HepG2 (cell line): ENCODE results near the gene TNNI2. TPM values are rescaled to one million over a fixed set of nuclear protein-coding genes. Genes with fewer than 3 reads are reported as not detected.

Source experiments
- ARNTL ChIP-seq: sonication (generic); formaldehyde crosslinking; IDR thresholded peaks from 2 replicates; pipeline ENCODE4 v1.4.0; 2020; ENCODE audit warnings: mild to moderate bottlenecking, missing genetic modification reagents
- ATAD3A ChIP-seq: sonication (generic); formaldehyde crosslinking; IDR thresholded peaks from 2 replicates; pipeline ENCODE4 v1.4.0; 2020; ENCODE audit warnings: missing genetic modification reagents
- EZH2 ChIP-seq: conservative IDR thresholded peaks from 2 replicates; pipeline ENCODE4 v1.6.1; 2012; ENCODE audit warnings: mild to moderate bottlenecking, low read depth, low read length, moderate library complexity
- FOSL1 ChIP-seq: sonication (generic); formaldehyde crosslinking; IDR thresholded peaks from 2 replicates; pipeline ENCODE4 v1.9.0; 2021; ENCODE audit warnings: missing genetic modification reagents, borderline replicate concordance
- GATAD2A ChIP-seq: IDR thresholded peaks from 2 replicates; pipeline ENCODE4 v1.6.1; 2016
- KLF11 ChIP-seq: IDR thresholded peaks from 2 replicates; pipeline ENCODE4 v1.6.1; 2016; ENCODE audit warnings: missing compliant biosample characterization
- KMT2B ChIP-seq: IDR thresholded peaks from 2 replicates; pipeline ENCODE4 v1.6.1; 2016; ENCODE audit warnings: missing genetic modification reagents, missing compliant biosample characterization
- MEF2D ChIP-seq: sonication (generic); formaldehyde crosslinking; IDR thresholded peaks from 2 replicates; pipeline ENCODE4 v1.5.1; 2020; ENCODE audit warnings: mild to moderate bottlenecking, missing genetic modification reagents
- MIXL1 ChIP-seq: IDR thresholded peaks from 2 replicates; pipeline ENCODE4 v1.6.1; 2016
- MTF1 ChIP-seq: sonication (generic); formaldehyde crosslinking; IDR thresholded peaks from 2 replicates; pipeline ENCODE4 v1.5.0; 2020; ENCODE audit warnings: missing genetic modification reagents
- RFX5 ChIP-seq: IDR thresholded peaks from 2 replicates; pipeline ENCODE4 v1.6.1; 2011; ENCODE audit warnings: low read depth, low read length, improper control_type of control experiment
- SALL2 ChIP-seq: sonication (generic); formaldehyde crosslinking; IDR thresholded peaks from 2 replicates; pipeline ENCODE4 v1.8.1; 2023; ENCODE audit warnings: mild to moderate bottlenecking, missing genetic modification reagents, inconsistent platforms
- SOX5 ChIP-seq: IDR thresholded peaks from 2 replicates; pipeline ENCODE4 v1.6.1; 2016; ENCODE audit warnings: borderline replicate concordance
- TFDP2 ChIP-seq: sonication (generic); formaldehyde crosslinking; IDR thresholded peaks from 2 replicates; pipeline ENCODE4 v1.4.0; 2020; ENCODE audit warnings: missing genetic modification reagents
- ZBTB34 ChIP-seq: sonication (generic); formaldehyde crosslinking; IDR thresholded peaks from 2 replicates; pipeline ENCODE4 v1.8.0; 2022; ENCODE audit warnings: mild to moderate bottlenecking, missing genetic modification reagents
- ZNF589 ChIP-seq: sonication (generic); formaldehyde crosslinking; conservative IDR thresholded peaks from 2 replicates; pipeline ENCODE4 v1.8.0; 2022; ENCODE audit warnings: mild to moderate bottlenecking, moderate library complexity, missing genetic modification reagents
- ZNF597 ChIP-seq: sonication (generic); formaldehyde crosslinking; IDR thresholded peaks from 2 replicates; pipeline ENCODE4 v1.5.0; 2020; ENCODE audit warnings: missing genetic modification reagents
- ZNF703 ChIP-seq: sonication (generic); formaldehyde crosslinking; IDR thresholded peaks from 2 replicates; pipeline ENCODE4 v1.5.1; 2020; ENCODE audit warnings: missing genetic modification reagents, mild to moderate bottlenecking, moderate library complexity, borderline replicate concordance
- polyA plus RNA-seq, 8 experiments: library from polyadenylated mRNA; depleted of rRNA in 3 of 8; stranded (reverse) in 7 of 8; unstranded in 1 of 8; fragments of >200 nt; fragmentation: Illumina TruSeq in 4 of 8; extraction: Trizol in 4 of 8; gene quantifications; 2 replicates each; pipeline versions ENCODE4 v1.2.1 to v1.2.3, GENCODE V29; 2011 to 2016; ENCODE audit warnings: low read depth in 4 of 8, missing spikeins in 1 of 8, mixed read lengths in 1 of 8; ENCODE audit not compliant: insufficient read depth in 1 of 8
- total RNA-seq, 5 experiments: library from RNA; depleted of rRNA; stranded (reverse); fragments of >200 nt; fragmentation: Illumina TruSeq; extraction: Trizol; gene quantifications; 2 replicates each; pipeline ENCODE4 v1.2.3, GENCODE V29; 2016; ENCODE audit warnings: low read depth in 1 of 5
- TF ChIP-seq, protein P1 (sequence below): sonication (generic); formaldehyde crosslinking; IDR thresholded peaks from 2 replicates; pipeline ENCODE4 v1.4.0; 2020; ENCODE audit warnings: missing genetic modification reagents

The TNNI2 gene
- total and polyA plus RNA-seq, 2 of the 13 experiments (the other 11 are each of a cell fraction or from before 2014, with no cell fraction given), result 7.2 to 12.0 TPM

DNA sequence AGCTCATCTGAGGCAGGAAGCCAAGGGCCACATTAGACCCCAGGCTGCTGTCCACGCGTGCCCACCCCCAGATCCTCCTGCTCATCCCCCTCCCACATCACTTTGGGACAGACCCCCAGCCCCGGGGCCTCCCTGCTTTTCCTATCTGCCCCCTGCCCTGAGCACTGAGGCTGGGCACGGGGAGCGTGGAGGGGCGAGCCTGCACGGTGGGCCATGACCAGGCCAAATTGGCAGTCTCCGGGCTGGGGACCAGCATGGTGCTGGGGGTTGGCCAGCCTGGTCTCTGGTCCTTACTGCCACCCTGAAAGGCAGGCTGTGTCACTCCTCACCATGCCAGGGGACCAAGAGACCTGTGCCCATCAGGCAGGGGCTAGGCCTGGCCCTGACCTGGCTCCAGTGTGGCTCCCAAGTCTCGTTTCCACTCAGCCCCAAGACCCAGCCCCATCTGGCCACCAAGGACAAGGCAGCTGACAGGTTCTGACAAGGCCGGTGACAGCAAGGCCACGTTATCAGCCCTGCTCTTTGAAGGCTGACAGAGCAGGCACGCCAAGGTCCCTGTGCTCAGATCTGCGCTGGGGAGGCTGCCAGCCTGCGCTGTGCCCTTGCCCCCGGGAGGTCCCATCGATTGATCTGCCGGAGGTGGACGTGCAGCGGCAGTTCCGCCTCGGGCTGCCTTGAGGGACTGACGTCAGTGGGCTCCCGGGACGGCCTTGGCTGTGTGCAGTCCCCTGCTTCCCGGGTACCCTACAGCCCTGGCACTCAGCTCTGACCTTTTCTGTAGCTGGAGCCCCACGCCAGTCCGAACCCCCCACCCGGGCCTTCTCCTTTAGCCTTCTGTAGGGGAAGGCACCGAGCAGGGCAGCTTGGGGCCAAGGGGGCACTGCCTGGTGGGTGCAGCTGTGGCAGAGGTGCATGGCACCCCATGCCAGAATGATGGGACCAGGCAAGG, 3.6 kb downstream of the TNNI2 start (continued):
- TF ChIP-seq ZNF589 (CRISPR knock-in tag) (peak; percentile 65; the same call in 1 of the 2 replicates), SALL2 (CRISPR knock-in tag) (no peak), GATAD2A (CRISPR knock-in tag) (peak; percentile 98), TFDP2 (CRISPR knock-in tag) (peak; percentile 72), KLF11 (0 out of 2 replicates have a peak, but pooled peaks have one; percentile 83), ARNTL (CRISPR knock-in tag) (peak; percentile 96), MIXL1 (CRISPR knock-in tag) (peak; percentile 95), ZNF597 (CRISPR knock-in tag) (no peak), ATAD3A (CRISPR knock-in tag) (no peak), MEF2D (CRISPR knock-in tag) (peak; percentile 97), MTF1 (CRISPR knock-in tag) (no peak), KMT2B (CRISPR knock-in tag) (peak; percentile 59; the same call in 1 of the 2 replicates), RFX5 (no peak), ZNF703 (CRISPR knock-in tag) (peak; percentile 70; the same call in 1 of the 2 replicates), SOX5 (CRISPR knock-in tag) (peak; percentile 84), EZH2 (no peak), ZBTB34 (CRISPR knock-in tag) (no peak), FOSL1 (CRISPR knock-in tag) (no peak)
- TF ChIP-seq, protein P1, sequence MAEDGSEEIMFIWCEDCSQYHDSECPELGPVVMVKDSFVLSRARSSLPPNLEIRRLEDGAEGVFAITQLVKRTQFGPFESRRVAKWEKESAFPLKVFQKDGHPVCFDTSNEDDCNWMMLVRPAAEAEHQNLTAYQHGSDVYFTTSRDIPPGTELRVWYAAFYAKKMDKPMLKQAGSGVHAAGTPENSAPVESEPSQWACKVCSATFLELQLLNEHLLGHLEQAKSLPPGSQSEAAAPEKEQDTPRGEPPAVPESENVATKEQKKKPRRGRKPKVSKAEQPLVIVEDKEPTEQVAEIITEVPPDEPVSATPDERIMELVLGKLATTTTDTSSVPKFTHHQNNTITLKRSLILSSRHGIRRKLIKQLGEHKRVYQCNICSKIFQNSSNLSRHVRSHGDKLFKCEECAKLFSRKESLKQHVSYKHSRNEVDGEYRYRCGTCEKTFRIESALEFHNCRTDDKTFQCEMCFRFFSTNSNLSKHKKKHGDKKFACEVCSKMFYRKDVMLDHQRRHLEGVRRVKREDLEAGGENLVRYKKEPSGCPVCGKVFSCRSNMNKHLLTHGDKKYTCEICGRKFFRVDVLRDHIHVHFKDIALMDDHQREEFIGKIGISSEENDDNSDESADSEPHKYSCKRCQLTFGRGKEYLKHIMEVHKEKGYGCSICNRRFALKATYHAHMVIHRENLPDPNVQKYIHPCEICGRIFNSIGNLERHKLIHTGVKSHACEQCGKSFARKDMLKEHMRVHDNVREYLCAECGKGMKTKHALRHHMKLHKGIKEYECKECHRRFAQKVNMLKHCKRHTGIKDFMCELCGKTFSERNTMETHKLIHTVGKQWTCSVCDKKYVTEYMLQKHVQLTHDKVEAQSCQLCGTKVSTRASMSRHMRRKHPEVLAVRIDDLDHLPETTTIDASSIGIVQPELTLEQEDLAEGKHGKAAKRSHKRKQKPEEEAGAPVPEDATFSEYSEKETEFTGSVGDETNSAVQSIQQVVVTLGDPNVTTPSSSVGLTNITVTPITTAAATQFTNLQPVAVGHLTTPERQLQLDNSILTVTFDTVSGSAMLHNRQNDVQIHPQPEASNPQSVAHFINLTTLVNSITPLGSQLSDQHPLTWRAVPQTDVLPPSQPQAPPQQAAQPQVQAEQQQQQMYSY, result no peak
